Measurements from ENCODE around the gene RNF11.

DNA sequence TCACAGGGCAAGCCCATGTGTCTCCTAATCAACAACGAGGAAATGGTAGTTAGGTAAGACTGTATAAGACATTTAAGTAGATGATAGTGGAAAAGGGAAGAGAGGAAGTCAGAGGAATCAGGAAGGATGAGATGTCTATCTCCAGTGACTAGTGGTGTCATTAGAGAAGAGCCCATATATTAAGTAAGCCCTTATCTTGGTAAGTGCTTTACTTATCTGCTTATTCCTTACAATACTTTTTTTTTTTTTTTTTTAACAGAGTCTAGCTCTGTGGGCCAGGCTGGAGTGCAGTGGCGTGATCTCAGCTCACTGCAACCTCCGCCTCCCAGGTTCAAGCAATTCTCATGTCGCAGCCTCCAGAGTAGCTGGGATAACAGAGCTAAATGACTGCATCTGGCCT is 29.5 kb downstream of the RNF11 start:
- TF ChIP-seq, protein P1, sequence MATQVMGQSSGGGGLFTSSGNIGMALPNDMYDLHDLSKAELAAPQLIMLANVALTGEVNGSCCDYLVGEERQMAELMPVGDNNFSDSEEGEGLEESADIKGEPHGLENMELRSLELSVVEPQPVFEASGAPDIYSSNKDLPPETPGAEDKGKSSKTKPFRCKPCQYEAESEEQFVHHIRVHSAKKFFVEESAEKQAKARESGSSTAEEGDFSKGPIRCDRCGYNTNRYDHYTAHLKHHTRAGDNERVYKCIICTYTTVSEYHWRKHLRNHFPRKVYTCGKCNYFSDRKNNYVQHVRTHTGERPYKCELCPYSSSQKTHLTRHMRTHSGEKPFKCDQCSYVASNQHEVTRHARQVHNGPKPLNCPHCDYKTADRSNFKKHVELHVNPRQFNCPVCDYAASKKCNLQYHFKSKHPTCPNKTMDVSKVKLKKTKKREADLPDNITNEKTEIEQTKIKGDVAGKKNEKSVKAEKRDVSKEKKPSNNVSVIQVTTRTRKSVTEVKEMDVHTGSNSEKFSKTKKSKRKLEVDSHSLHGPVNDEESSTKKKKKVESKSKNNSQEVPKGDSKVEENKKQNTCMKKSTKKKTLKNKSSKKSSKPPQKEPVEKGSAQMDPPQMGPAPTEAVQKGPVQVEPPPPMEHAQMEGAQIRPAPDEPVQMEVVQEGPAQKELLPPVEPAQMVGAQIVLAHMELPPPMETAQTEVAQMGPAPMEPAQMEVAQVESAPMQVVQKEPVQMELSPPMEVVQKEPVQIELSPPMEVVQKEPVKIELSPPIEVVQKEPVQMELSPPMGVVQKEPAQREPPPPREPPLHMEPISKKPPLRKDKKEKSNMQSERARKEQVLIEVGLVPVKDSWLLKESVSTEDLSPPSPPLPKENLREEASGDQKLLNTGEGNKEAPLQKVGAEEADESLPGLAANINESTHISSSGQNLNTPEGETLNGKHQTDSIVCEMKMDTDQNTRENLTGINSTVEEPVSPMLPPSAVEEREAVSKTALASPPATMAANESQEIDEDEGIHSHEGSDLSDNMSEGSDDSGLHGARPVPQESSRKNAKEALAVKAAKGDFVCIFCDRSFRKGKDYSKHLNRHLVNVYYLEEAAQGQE (IDR thresholded peaks at IDR 0.05; ENCODE audit: borderline replicate concordance) = no peak
- TF ChIP-seq, protein P2, sequence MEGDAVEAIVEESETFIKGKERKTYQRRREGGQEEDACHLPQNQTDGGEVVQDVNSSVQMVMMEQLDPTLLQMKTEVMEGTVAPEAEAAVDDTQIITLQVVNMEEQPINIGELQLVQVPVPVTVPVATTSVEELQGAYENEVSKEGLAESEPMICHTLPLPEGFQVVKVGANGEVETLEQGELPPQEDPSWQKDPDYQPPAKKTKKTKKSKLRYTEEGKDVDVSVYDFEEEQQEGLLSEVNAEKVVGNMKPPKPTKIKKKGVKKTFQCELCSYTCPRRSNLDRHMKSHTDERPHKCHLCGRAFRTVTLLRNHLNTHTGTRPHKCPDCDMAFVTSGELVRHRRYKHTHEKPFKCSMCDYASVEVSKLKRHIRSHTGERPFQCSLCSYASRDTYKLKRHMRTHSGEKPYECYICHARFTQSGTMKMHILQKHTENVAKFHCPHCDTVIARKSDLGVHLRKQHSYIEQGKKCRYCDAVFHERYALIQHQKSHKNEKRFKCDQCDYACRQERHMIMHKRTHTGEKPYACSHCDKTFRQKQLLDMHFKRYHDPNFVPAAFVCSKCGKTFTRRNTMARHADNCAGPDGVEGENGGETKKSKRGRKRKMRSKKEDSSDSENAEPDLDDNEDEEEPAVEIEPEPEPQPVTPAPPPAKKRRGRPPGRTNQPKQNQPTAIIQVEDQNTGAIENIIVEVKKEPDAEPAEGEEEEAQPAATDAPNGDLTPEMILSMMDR (IDR thresholded peaks at IDR 0.05; ENCODE audit: poor library complexity, severe bottlenecking) = no peak
- no peak for TF ChIP-seq MXI1 (conservative IDR thresholded peaks at IDR 0.05; ENCODE audit: poor library complexity, severe bottlenecking)
- no peak for TF ChIP-seq EP300 (conservative IDR thresholded peaks at IDR 0.05; ENCODE audit: poor library complexity, severe bottlenecking)
- no peak for TF ChIP-seq POLR2AphosphoS5 (IDR thresholded peaks at IDR 0.05)
- no peak for TF ChIP-seq TAF1 (IDR thresholded peaks at IDR 0.05; ENCODE audit: low read depth)
- no peak for TF ChIP-seq EZH2 (IDR thresholded peaks at IDR 0.05; ENCODE audit: borderline replicate concordance, insufficient read depth, low read length, poor library complexity, severe bottlenecking)
